Effector CD4-positive, alpha-beta T cell (primary cell): Measurements from ENCODE around the gene ALMS1.
"Not testable (repeated sequence)": the region's sequence is repeated elsewhere in the genome, so short reads cannot be mapped to it uniquely, and the experiment has no call there.

Experiments used
- DNase-seq: peaks from one replicate; pipeline ENCODE4 v3.0.0-alpha.2; 2020

Gene ALMS1

GRCh38 chr2:73624036-73624435 is 238.4 kb downstream of the ALMS1 start:
- not testable (repeated sequence) for DNase-seq

GRCh38 chr2:73624625-73625024 is 239.0 kb downstream of the ALMS1 start:
- DNase-seq, result not testable (repeated sequence)

DNA sequence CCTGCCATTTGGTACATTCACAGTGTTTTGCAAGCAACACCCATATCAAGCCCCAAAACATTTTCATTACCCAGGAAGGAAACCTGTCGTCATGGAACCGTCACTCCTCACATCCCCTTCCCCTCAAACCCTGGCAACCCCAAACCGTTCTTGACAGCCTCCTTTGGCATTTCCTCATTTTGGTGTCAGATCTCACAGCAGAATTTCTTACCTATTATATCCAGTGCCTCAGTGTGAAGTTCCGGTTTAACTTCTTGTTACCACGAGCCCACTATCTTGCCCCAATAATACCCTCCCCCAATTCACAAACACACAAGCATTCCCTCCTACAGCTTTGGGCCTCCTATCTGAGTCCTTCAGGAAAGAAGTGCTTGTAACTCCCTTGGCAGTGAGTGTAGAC is 240.6 kb downstream of the ALMS1 start:
- not testable (repeated sequence) for DNase-seq

DNA sequence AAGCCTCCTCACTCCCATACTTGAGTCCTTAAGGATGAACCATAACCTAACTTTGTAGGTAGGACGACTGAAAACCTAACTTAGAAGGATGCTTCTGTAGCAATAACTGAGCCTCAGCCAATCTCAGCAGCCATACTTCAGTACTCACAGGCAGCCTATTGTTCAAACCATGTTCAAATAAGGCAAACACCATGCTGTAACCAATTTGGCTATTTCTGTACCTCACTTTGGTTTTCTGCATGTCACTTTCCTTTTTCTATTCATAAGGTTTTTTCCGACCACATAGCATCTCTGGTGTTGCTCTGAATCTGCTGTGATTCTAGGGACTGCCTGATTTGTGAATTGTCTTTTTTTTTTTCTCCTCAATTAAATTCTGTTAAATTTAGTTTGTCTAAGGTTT is 242.9 kb downstream of the ALMS1 start:
- not testable (repeated sequence) for DNase-seq

GRCh38 chr2:73630662-73631266 is 245.1 kb downstream of the ALMS1 start:
- DNase-seq, result not testable (repeated sequence)

- not testable (repeated sequence) for DNase-seq
These were observed 251.3 kb downstream of the ALMS1 start for GRCh38 chr2:73636977-73637376.

GRCh38 chr2:73638429-73638828 is 252.8 kb downstream of the ALMS1 start:
- no peak for DNase-seq

GRCh38 chr2:73640511-73640911 is 254.9 kb downstream of the ALMS1 start:
- no peak for DNase-seq

- no peak for DNase-seq
These were observed 255.5 kb downstream of the ALMS1 start for GRCh38 chr2:73640946-73641766.

GRCh38 chr2:73641767-73642062 is 256.1 kb downstream of the ALMS1 start:
- DNase-seq, result no peak

DNA sequence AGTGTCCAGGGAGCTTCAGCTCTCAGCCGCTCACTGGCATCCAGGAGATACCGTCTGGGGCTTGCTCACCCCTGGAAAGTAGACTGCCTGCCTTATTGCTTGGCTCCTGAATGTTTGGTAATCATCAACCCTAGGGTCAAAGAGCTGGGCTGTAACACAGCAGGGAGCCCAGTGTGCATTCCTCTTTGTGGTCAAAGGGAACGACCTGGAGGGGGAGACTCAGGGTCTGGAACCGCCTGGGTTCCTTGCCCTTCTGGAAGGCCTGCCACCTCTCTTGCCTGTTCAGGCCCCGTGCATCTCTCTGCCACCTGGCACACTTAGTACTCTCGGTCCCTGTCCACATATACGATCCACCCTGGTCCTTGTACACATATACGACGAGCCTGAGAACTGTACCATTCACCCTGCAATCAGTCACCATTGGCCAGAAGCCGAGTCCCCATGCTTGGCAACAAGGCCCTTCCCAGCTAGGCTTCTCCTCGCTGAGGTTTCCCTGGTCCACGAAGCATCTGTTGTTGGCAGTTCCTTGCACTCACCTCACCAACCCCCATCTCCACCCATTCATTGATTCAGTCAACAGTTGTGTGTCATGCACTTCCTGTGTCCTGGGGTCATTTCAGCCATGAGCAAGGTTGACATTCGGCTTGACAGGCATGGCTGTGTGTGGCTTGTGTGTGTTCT is 256.8 kb downstream of the ALMS1 start, which contains the start of gene NAT8:
TSS of gene NAT8 (minus strand) at position 85 of the 681 bp plus-strand sequence. CDS start 794 bp downstream, outside the sequence.
- DNase-seq, result no peak

DNA sequence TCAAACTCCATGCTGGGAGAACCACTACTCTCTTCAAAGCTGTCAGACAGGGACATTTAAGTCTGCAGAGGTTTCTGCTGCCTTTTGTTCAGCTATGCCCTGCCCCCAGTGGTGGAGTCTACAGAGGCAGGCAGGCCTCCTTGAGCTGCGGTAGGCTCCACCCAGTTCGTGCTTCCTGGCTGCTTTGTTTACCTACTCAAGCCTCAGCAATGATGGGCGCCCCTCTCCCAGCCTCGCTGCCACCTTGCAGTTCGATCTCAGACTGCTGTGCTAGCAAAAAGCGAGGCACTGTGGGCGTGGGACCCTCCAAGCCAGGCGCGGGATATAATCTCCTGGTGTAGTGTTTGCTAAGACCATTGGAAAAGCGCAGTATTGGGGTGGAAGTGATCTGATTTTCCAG is 262.1 kb downstream of the ALMS1 start:
- DNase-seq, result not testable (repeated sequence)

DNA sequence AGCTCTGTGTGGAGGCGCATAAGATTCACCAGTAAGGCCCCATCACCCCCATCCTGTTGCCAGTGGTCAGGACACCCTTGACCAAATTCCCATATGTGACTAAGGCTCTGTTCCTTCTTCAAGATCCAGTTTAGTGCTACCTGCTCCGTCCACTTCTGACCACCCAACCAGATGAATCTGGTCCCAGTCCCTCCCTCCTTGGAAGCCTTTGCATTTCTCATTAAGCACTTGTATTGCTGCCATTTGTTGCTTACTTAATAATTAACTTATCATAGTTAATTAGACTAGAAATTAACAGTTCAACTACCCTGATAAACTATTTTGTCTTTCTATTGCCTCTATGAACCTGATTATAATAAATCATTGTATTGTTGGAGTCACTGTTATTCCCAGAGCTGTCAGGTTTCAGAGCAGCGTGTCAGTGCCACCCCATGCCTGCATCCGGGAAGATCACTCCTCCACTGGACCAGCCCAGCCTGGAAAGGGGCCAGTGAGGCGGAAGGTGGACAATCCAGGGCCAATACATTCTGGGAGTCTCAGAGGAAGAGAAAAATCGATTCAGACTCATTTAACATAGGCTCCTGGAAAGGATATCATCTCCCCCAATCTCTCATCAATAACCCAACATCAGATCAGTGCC is 266.1 kb downstream of the ALMS1 start:
- DNase-seq, result no peak

GRCh38 chr2:73652348-73652747 is 266.7 kb downstream of the ALMS1 start:
- DNase-seq, result no peak

DNA sequence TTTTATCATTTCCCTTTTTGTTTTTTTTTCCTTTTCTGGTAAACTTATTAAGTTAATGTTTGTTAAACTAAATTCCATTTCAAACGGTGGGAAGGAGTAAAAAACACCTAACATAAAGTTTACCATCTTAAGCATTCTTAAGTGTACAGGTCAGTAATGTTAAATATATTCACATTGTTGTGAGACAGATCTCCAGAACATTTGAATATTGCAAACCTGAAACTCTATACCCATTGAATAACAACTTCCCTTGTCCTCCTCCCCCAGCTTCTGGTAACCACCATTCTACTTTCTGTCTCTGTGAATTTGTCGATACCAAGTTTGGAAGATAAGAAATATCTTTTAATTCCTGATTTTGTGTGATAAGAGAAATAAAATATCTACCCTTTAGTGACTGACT is 268.5 kb downstream of the ALMS1 start:
- no peak for DNase-seq
